Endodermal cell (in vitro differentiated cells): ENCODE measurements around the gene PATZ1. TPM values are rescaled to one million over a fixed set of nuclear protein-coding genes. Genes with fewer than 3 reads are reported as not detected.

Experiments
- DNase-seq: peaks from one replicate; pipeline ENCODE4 v3.0.0-alpha.2; 2017
- H3K27ac ChIP-seq: 2 replicates; pipeline ENCODE4 v1.5.1; 2013; ENCODE audit warnings: mild to moderate bottlenecking, low read depth, low read length, moderate library complexity
- H3K27me3 ChIP-seq: 2 replicates; pipeline ENCODE4 v1.6.1; 2013; ENCODE audit warnings: mild to moderate bottlenecking, low read length, moderate library complexity; ENCODE audit not compliant: insufficient read depth, control insufficient read depth, poor library complexity, severe bottlenecking
- H3K36me3 ChIP-seq: 2 replicates; pipeline ENCODE4 v1.7.0; 2013; ENCODE audit warnings: mild to moderate bottlenecking, low read length, moderate library complexity; ENCODE audit not compliant: control insufficient read depth, insufficient read depth
- H3K4me1 ChIP-seq: one replicate; pipeline ENCODE4 v1.7.0; 2013; ENCODE audit warnings: low read length; ENCODE audit not compliant: control insufficient read depth, insufficient read depth
- H3K4me3 ChIP-seq: 2 replicates; pipeline ENCODE4 v1.5.1; 2013; ENCODE audit warnings: mild to moderate bottlenecking, low read length, moderate library complexity
- H3K9ac ChIP-seq: 2 replicates; pipeline ENCODE4 v1.6.1; 2013; ENCODE audit warnings: mild to moderate bottlenecking, low read length, moderate library complexity; ENCODE audit not compliant: poor library complexity, severe bottlenecking; ENCODE audit errors: extremely low read depth
- H3K9me3 ChIP-seq: 2 replicates; pipeline ENCODE4 v1.6.1; 2013; ENCODE audit warnings: mild to moderate bottlenecking, low read length, moderate library complexity; ENCODE audit not compliant: control insufficient read depth
- H3K27ac Mint-ChIP-seq: 2 replicates; pipeline ENCODE4 v1.8.0; 2020; ENCODE audit warnings: mixed read lengths
- H3K27me3 Mint-ChIP-seq: 2 replicates; pipeline ENCODE4 v1.8.0; 2021; ENCODE audit warnings: mild to moderate bottlenecking, mixed read lengths; ENCODE audit not compliant: insufficient read depth
- H3K36me3 Mint-ChIP-seq: 2 replicates; pipeline ENCODE4 v1.8.0; 2020; ENCODE audit warnings: low read depth, mixed read lengths
- H3K4me1 Mint-ChIP-seq: 2 replicates; pipeline ENCODE4 v1.8.0; 2020; ENCODE audit warnings: mixed read lengths
- H3K4me3 Mint-ChIP-seq: 2 replicates; pipeline ENCODE4 v1.8.0; 2020; ENCODE audit warnings: mild to moderate bottlenecking, moderate library complexity, mixed read lengths
- H3K9me3 Mint-ChIP-seq: 2 replicates; pipeline ENCODE4 v1.8.0; 2020; ENCODE audit warnings: mild to moderate bottlenecking, mixed read lengths
- WGBS, 2 experiments: methylation state at CpG; one replicate each; pipeline versions ENCODE4 v1.1.5 to v1.1.7; 2013; ENCODE audit warnings: missing lambda C conversion rate in 2 of 2, mixed read lengths in 1 of 2; ENCODE audit not compliant: insufficient coverage in 1 of 2, insufficient read length in 1 of 2; 5-methylcytosine and 5-hydroxymethylcytosine counted together
- total RNA-seq, 2 donors: library from RNA; stranded (reverse); fragmentation: NEBNext Ultra II Directional in 1 of 2; extraction: Animal tissue kit (Norgen Biotek cat#: 25700) in 1 of 2; gene quantifications; 2 replicates in 1 of 2; 3 replicates in 1 of 2; pipeline ENCODE4 v1.2.1, GENCODE V29; 2021
- TF ChIP-seq, protein P1 (sequence below): fragments of 200-600 bp; sonication (generic); conservative IDR thresholded peaks from 2 replicates; pipeline ENCODE4 v1.5.0; 2021; ENCODE audit warnings: antibody characterized with exemption, mild to moderate bottlenecking

PATZ1 gene
- total RNA-seq, 2 donors from 2014 or later = 49.2 to 57.1 TPM

DNA sequence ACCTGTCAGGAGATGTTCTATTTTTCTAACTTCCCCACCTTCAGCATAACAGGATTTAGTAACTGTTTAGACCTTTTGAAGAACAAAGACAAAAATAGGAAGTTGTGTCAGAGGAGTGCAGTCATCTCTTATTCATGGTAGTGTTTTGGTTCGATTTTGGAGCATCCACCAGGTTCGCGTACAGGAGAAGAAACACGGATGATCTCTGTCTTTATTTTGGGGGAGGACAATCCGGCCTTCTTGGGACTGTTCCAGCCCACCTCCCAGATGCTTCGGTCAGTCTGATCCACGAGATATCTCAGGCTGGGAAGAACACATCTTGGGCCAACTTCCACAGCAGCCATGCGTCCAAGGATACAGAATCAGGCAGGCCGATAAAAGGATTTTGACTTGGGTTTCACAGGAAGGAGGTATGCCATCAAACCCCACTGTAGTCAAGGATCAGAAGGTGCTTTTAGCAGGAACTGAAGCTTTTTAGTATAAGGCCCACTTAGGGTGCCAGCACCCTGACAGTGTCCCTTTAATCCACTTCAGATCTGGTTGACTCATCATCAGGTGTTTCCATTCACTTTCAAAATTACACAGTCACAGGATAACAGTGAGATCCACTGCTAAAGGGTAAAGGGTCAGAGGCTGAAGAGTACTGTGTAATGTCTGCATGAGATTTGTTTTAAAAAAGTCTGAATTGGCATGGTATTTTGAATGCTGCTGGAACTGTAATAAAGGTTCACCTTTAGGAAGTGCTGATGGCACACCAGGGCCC is 16.5 kb downstream of the PATZ1 start:
- Histone ChIP-seq H3K4me1 (no peaks in the 10 kb centered on the region), H3K27ac (no peak overlapping the region), H3K4me3 (no peak overlapping the region), H3K27me3 (no peaks in the 10 kb centered on the region), H3K9me3 (no peaks in the 10 kb centered on the region), H3K9ac (no peak overlapping the region), H3K36me3 (peaks cover 97% of the 10 kb centered on the region)
- H3K9me3 Mint-ChIP-seq = no peaks in the 10 kb centered on the region
- 82 to 96% methylated on average over 8 to 9 of the region's 9 CpGs for WGBS, 2 experiments
- H3K4me1 Mint-ChIP-seq = no peaks in the 10 kb centered on the region
- TF ChIP-seq, protein P1, sequence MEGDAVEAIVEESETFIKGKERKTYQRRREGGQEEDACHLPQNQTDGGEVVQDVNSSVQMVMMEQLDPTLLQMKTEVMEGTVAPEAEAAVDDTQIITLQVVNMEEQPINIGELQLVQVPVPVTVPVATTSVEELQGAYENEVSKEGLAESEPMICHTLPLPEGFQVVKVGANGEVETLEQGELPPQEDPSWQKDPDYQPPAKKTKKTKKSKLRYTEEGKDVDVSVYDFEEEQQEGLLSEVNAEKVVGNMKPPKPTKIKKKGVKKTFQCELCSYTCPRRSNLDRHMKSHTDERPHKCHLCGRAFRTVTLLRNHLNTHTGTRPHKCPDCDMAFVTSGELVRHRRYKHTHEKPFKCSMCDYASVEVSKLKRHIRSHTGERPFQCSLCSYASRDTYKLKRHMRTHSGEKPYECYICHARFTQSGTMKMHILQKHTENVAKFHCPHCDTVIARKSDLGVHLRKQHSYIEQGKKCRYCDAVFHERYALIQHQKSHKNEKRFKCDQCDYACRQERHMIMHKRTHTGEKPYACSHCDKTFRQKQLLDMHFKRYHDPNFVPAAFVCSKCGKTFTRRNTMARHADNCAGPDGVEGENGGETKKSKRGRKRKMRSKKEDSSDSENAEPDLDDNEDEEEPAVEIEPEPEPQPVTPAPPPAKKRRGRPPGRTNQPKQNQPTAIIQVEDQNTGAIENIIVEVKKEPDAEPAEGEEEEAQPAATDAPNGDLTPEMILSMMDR = no peak
- H3K4me3 Mint-ChIP-seq = no peak overlapping the region
- peaks cover 87% of the 10 kb centered on the region for H3K36me3 Mint-ChIP-seq
- no peak overlapping the region for H3K27ac Mint-ChIP-seq
- no peaks in the 10 kb centered on the region for H3K27me3 Mint-ChIP-seq
- no peak for DNase-seq

DNA sequence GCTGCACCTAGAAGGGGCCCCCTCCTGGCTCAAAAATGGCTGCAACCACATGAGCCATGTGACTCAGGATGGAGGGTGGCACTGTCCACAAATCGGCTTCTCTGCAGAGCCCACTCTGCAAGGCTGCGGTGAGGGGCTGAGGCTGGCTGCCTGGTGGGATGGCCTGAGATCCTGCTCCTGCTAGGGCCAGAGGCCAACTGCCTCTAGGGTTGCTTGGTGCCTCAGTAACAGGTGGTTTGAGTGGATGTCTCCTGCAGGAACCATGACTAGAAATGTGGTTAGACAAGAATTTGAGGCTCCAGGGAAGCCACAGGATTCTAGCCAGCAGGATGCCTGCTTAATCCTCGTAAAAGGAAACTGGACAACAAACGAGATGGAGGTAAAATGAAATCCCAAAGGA is 17.1 kb downstream of the PATZ1 start:
- Mint-ChIP-seq H3K36me3 (peaks cover 85% of the 10 kb centered on the region), H3K9me3 (no peaks in the 10 kb centered on the region), H3K27me3 (no peaks in the 10 kb centered on the region), H3K4me3 (no peak overlapping the region), H3K4me1 (no peaks in the 10 kb centered on the region), H3K27ac (peak overlapping the region; percentile 26)
- Histone ChIP-seq H3K4me1 (no peaks in the 10 kb centered on the region), H3K9ac (no peak overlapping the region), H3K4me3 (no peak overlapping the region), H3K27ac (no peak overlapping the region), H3K9me3 (no peaks in the 10 kb centered on the region), H3K27me3 (no peaks in the 10 kb centered on the region), H3K36me3 (peaks cover 96% of the 10 kb centered on the region)
- TF ChIP-seq, protein P1 = no peak
- peak; percentile 42 for DNase-seq
- 89 to 95% methylated on average over 3 to 4 of the region's 4 CpGs for WGBS, 2 experiments

DNA sequence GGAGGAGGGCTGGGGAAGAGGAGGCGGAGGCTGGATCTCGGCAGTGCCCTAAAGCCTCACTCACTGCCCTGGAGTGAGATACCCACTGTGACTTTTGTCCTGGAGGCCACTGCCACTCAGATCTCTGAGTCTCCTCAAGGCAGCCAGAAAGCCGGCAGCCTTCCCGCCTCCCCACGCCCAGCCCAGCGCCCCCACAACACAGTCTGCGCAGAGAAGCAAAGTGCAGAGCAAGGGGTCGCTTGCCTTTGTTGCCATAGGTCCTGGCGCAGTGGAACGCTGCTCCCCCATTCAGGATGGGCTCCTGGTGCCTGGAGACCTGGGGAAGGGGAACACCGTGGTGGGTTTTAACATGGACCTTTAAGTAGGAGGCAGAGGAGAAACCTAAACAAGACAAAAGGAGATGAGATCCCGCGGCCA is 17.6 kb downstream of the PATZ1 start:
- no peak for DNase-seq
- no peaks in the 10 kb centered on the region for H3K9me3 Mint-ChIP-seq
- no peaks in the 10 kb centered on the region for H3K27me3 Mint-ChIP-seq
- peak overlapping the region; percentile 38 for H3K27ac ChIP-seq
- H3K27me3 ChIP-seq = no peaks in the 10 kb centered on the region
- TF ChIP-seq, protein P1 = no peak
- H3K36me3 ChIP-seq = peaks cover 96% of the 10 kb centered on the region
- no peak overlapping the region for H3K4me3 Mint-ChIP-seq
- no peak overlapping the region for H3K27ac Mint-ChIP-seq
- H3K9me3 ChIP-seq = no peaks in the 10 kb centered on the region
- H3K9ac ChIP-seq = no peak overlapping the region
- WGBS, 2 experiments = 90 to 96% methylated on average over 4 to 13 of the region's 13 CpGs
- H3K4me3 ChIP-seq = no peak overlapping the region
- peaks cover 81% of the 10 kb centered on the region for H3K36me3 Mint-ChIP-seq
- no peaks in the 10 kb centered on the region for H3K4me1 ChIP-seq
- H3K4me1 Mint-ChIP-seq = no peaks in the 10 kb centered on the region
